GM19372 (cell line): ENCODE data around the gene SKP1.
A peak's percentile ranks its signal among the peaks of the same experiment; 100 is the strongest.
"Not testable (repeated sequence)": the region's sequence is repeated elsewhere in the genome, so short reads cannot be mapped to it uniquely, and the experiment has no call there.

ENCODE experiments used
- ATAC-seq: cut with Tn5 transposase; IDR thresholded peaks from one replicate; pipeline ENCODE4 v1.9.1; 2021; ENCODE audit warnings: mild to moderate bottlenecking, low read depth, moderate library complexity; ENCODE audit not compliant: unreplicated experiment

Gene SKP1

GRCh38 chr5:134178096-134178419 lies 1.3 kb upstream of the SKP1 start:
- ATAC-seq, result no peak

- ATAC-seq, result no peak
These were observed 782 bp upstream of the SKP1 start for GRCh38 chr5:134177369-134178095.

DNA sequence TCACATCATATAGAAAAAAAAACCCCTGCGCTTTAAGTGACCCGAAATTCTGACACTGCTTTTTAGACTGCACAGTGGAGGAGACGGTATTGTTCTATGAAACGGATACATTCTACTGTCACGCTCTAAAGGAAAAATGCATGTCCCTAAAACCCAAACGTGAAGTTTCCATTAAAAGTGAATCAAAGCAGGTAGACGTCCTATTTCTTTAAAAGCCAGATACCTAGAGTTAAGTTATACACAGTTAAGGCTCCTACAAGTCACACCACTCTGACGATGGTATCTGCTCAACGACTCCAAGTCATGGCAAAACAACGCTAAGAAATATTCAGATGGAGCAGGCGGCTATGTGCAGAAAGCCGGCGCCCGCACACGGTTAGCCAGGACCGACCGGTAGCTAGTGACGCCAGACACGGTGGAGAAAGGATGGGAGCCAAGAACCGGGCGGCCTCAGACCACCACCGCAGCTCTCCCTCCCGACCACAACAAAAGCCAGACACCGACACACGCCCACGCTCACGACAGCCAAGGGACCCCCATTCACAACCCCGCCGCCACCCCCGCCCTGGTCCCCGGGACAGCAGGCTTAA lies 734 bp downstream of the SKP1 start:
- peak; percentile 21 for ATAC-seq

GRCh38 chr5:134174841-134175839 lies 1.6 kb downstream of the SKP1 start:
- no peak for ATAC-seq

- ATAC-seq, result no peak
These were observed 4.8 kb downstream of the SKP1 start for GRCh38 chr5:134171972-134172371.

DNA sequence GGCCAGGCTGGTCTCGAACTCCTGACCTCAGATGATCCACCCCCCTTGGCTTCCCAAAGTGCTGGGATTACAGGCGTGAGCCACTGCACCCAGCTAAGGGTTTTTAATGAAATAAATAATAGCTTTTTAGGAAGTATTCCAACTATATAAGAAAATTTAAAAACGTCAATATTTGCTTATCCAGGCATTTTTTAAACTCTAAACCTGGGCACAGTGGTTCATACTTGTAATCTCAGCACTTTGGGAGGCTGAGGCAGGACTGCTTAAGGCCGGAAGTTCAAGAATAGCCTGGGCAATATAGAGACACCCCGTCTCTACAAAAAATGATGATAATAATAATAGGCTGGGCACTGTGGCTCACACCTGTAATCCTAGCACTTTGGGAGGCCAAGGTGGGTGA lies 14.2 kb downstream of the SKP1 start:
- ATAC-seq, result no peak

- ATAC-seq, result no peak
These were observed 15.0 kb downstream of the SKP1 start for GRCh38 chr5:134161513-134162395.

DNA sequence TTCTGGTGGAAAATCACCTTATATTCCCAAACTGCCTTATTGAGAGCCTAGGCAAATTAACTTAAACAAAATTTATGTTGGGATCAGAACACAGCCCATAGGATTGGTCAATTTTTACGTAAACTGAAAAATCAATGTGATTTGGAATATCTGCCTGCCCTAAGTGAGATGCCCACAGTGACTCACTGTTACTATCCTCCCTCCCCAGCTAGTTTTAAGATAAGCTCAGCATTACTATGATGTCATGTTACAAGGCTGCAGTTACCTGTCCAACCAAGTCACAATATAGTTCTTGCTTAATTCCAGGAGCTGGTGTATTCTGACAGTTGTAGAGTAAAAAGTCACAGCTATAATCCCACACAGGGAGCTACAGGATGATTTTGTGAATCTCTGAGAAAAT lies 23.1 kb downstream of the SKP1 start:
- ATAC-seq, result no peak

DNA sequence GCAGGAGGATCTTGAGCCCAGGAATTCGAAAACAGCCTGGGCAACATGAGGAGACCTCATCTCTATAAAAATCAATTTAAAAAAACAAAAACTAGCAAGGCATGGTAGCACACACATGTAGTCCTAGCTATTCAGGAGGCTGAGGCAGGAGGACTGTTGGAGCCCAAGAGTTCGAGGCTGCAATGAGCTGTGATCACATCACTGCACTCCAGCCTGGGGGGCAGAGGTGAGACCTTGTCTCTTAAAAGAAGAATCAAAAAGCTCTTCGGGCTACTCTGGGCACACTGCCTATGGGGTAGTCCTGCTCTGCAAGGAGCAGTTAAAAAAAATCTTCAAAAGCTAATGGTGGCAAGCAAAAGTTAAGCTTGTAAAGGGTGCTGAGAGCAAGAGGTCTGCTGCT lies 23.5 kb downstream of the SKP1 start:
- no peak for ATAC-seq

DNA sequence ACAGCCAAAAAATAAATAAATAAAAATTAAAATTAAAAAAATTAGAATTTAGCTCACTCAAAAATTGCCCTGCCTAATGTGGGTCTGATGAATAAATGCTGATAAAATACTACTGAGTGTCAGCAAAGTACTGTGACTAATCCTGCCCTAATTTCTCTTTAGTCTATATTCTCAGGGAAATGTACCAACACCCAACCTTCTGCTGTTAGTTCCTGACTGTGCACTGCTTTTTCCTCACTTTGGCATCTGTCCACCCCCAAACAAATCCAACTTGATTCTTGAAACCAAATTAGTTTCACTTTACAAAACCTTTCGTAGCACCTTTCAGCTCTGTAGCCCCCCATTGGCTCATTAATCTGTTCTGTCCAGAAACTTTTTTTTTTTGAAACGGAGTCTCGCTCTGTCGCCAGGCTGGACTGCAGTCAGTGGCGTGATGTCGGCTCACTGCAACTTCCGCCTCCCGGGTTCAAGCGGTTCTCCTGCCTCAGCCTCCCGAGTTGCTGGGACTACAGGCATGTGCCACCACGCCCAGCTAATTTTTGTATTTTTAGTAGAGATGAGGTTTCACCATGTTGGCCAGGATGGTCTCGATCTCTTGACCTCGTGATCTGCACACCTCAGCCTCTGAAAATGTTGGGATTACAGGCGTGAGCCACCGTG lies 24.4 kb downstream of the SKP1 start:
- ATAC-seq, result not testable (repeated sequence)

- no peak for ATAC-seq
These were observed 25.0 kb downstream of the SKP1 start for GRCh38 chr5:134151723-134152122.

DNA sequence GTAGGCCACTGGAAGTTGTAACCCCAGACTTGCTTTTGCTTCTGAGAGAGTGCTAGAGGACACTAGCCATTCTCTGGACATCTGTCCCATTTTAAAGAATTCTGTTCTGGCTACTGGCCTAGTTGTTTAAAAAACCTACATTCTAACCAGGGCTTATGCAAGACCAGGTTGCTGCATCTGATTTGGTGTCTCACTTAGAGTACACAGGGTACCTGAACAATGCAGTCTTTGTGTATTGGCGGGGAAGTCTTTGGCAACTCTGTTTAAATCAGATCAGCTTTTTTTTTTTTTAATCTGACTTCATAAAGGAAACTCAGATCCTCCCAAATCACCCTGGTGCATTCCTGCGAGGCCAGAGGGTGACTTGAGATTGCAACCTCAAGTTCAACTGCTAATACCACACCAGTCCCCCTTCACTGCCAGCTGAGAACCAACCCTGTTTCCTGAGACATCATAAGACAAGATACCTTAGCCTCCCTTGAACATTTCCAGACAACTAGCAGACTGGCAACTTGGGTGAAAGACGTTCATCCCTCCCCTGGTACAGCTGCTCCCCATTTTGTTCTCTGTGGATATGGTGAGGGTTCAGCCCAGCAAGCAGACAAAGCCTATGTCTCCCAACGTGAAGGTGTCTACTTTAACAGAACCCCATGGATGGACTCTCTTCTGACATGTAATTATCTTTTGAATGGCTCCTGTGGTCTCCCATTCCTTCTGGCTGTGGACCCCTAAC lies 27.0 kb downstream of the SKP1 start:
- ATAC-seq, result no peak

GRCh38 chr5:134148986-134149539 lies 27.7 kb downstream of the SKP1 start:
- ATAC-seq, result no peak

- ATAC-seq, result no peak
These were observed 28.4 kb downstream of the SKP1 start for GRCh38 chr5:134148316-134148715.

DNA sequence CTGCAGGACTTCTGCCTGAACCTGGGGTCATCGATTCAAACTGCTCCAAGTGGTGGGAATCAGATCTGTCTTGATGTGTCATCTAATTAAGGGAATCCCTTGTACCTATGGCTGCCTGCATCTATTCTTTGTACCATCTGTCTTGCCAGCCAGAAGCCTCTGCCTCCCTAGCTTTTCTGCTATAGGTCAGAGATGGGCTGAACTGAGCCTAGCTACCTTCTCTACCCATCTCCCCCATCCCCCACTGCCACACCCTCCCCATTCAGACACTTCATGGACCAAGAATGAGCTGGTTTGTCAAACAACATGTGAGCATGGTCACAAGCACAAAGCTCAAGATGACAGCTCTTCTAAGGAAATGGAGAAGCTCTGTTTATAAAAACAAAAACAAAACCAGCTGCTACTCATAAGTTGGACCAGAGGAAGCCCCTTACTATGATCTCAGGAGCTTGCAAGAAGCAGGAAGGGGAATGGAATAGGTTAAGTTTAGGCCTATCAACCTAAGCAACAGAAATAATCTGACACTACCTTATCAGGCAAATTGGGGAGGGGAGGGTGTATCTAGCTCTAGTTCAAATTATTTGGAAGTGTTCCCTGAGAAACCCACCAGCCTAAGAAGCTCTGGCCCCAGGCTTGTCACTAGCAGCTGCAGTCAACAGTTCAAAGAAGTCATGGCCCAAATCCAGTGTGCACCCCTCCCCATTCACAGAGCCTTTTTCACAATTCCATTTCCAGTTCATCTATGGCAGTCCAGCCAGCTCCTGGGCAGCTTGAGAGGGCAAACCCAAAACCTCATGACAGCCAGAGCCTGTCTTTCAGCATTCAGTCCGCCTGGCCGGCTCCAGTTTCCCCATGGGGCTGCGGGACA lies 29.9 kb downstream of the SKP1 start:
- no peak for ATAC-seq

DNA sequence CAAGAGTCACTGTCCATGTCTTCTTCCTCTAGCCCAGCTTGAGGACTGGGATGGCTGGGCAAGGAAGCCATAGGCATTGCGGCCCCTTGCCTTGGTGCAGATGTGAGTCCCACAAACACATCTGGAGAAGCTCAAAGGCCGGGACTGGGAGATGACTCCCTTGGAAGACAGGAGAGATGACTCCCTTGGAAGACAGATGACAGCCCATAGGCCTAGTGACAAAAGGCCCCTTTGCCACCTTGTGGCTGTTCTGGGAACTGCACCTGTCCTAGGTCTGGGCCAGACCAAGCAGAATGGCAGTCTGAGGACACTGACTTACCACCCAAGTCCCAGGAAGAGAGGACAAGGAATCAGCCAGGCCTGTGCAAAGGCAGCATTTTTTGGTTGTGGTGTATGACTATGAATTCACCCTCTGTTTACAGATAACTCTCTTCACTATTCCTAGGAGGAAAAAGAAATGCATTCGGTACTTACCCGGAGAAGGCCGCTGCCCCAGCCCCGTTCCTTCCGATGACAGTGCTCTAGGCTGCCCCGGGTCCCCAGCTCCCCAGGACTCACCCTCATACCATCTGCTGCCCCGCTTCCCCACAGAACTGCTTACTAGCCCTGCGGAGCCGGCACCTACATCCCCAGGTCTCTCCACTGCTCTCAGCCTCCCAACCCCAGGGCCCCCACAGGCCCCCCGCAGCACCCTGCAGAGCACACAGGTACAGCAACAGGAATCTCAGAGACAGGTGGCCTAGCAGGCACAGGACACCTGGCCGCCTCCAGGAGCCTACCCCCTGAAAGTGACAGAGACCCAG lies 30.8 kb downstream of the SKP1 start:
- peak; percentile 77 for ATAC-seq
